ENCODE results near the gene EVPLL.
"Not testable (repeated sequence)": the region's sequence is repeated elsewhere in the genome, so short reads cannot be mapped to it uniquely, and the experiment has no call there.

Gene EVPLL

DNA sequence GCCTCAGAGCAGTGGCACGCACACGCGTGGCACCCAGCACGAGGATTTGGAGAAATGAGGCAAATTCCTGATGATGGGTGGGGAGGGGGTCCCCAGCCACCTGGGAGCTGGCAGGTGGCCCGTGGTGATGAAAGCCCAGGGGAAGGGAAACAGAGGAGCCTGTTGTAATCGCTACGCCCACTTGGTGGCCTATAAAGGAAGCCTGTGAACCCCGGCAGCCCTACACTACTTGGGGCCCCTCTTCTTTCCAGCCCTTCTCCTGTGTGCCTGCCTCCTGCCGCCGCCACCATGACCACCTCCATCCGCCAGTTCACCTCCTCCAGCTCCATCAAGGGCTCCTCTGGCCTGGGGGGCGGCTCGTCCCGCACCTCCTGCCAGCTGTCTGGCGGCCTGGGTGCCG lies 49.1 kb downstream of the EVPLL start:
- DNase-seq = not testable (repeated sequence)

DNA sequence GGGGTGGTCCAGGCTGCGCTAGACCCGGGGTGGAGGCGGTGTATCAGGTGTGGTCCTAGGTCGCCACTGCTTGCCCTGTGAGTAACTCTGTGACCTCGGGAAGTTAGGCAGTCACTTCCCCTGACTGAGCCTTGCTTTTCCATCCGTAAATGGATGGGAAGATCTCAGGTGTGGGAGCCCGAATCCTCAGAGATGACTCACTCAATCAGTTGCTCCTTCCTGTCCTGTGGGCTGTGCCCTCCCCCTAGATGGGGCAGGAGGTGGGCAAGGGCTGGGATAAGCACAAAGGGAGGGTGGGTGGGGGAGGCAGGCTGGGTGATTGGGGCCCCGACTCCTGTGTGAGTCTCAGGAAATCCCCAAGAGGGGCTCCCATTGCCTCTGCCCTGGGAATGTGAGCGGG lies 54.6 kb downstream of the EVPLL start:
- DNase-seq = not testable (repeated sequence)

Data from activated gamma-delta T cell (primary cell).